H9 (cell line): ENCODE results near the gene PAXX. TPM values are rescaled to one million over a fixed set of nuclear protein-coding genes. Genes with fewer than 3 reads are reported as not detected.

Experiments
- DNase-seq: peaks from one replicate; pipeline ENCODE4 v3.0.0-alpha.2; 2017
- H2AFZ ChIP-seq: one replicate; pipeline ENCODE4 v1.6.1; 2013; ENCODE audit warnings: mild to moderate bottlenecking, low read length, control low read depth, moderate library complexity
- H2AK5ac ChIP-seq: 2 replicates; pipeline ENCODE4 v1.6.1; 2013; ENCODE audit warnings: low read length, control low read depth, mixed read lengths; ENCODE audit not compliant: insufficient read length
- H2BK120ac ChIP-seq: one replicate; pipeline ENCODE4 v1.6.1; 2013; ENCODE audit warnings: low read depth, mild to moderate bottlenecking, low read length, control low read depth, inconsistent platforms; ENCODE audit not compliant: poor library complexity, severe bottlenecking
- H2BK12ac ChIP-seq: 2 replicates; pipeline ENCODE4 v1.6.1; 2013; ENCODE audit warnings: low read length, control low read depth, mixed read lengths, low read depth; ENCODE audit not compliant: insufficient read length
- H2BK15ac ChIP-seq: 2 replicates; pipeline ENCODE4 v1.6.1; 2013; ENCODE audit warnings: low read depth, low read length, control low read depth
- H2BK20ac ChIP-seq: one replicate; pipeline ENCODE4 v1.6.1; 2013; ENCODE audit warnings: low read depth, mild to moderate bottlenecking, low read length, control low read depth, inconsistent platforms; ENCODE audit not compliant: poor library complexity, severe bottlenecking
- H2BK5ac ChIP-seq: 2 replicates; pipeline ENCODE4 v1.6.1; 2013; ENCODE audit warnings: low read length, control low read depth, mixed read lengths; ENCODE audit not compliant: insufficient read length
- H3K14ac ChIP-seq: 2 replicates; pipeline ENCODE4 v1.6.1; 2013; ENCODE audit warnings: low read length, control low read depth; ENCODE audit not compliant: insufficient read depth
- H3K18ac ChIP-seq: 2 replicates; pipeline ENCODE4 v1.6.1; 2013; ENCODE audit warnings: low read depth, mild to moderate bottlenecking, mixed read lengths, low read length, control low read depth; ENCODE audit not compliant: insufficient read length
- H3K23ac ChIP-seq: 2 replicates; pipeline ENCODE4 v1.6.1; 2013; ENCODE audit warnings: low read length, control low read depth, mixed read lengths, low read depth; ENCODE audit not compliant: insufficient read length
- H3K23me2 ChIP-seq: 2 replicates; pipeline ENCODE4 v1.6.1; 2013; ENCODE audit warnings: low read depth, mild to moderate bottlenecking, mixed read lengths, low read length, control low read depth; ENCODE audit not compliant: insufficient read length, poor library complexity, severe bottlenecking
- H3K27ac ChIP-seq: 2 replicates; pipeline ENCODE4 v1.5.1; 2013; ENCODE audit warnings: low read length, control low read depth, mixed read lengths, low read depth; ENCODE audit not compliant: insufficient read length
- H3K27me3 ChIP-seq: 2 replicates; pipeline ENCODE4 v1.6.1; 2013; ENCODE audit warnings: low read length, control low read depth, inconsistent platforms; ENCODE audit not compliant: insufficient read depth
- H3K4ac ChIP-seq: 2 replicates; pipeline ENCODE4 v1.6.1; 2013; ENCODE audit warnings: low read depth, mild to moderate bottlenecking, control low read depth, inconsistent platforms, low read length, moderate library complexity
- H3K4me1 ChIP-seq: 2 replicates; pipeline ENCODE4 v1.6.1; 2013; ENCODE audit warnings: low read length, control low read depth, inconsistent platforms; ENCODE audit not compliant: insufficient read depth
- H3K4me2 ChIP-seq: 2 replicates; pipeline ENCODE4 v1.6.1; 2013; ENCODE audit warnings: low read length, control low read depth, mixed read lengths; ENCODE audit not compliant: insufficient read length, insufficient read depth
- H3K56ac ChIP-seq: 2 replicates; pipeline ENCODE4 v1.6.1; 2013; ENCODE audit warnings: low read depth, mild to moderate bottlenecking, mixed read lengths, low read length, control low read depth; ENCODE audit not compliant: insufficient read length
- H3K79me1 ChIP-seq: 2 replicates; pipeline ENCODE4 v1.6.1; 2013; ENCODE audit warnings: low read depth, mild to moderate bottlenecking, moderate library complexity, low read length, control low read depth, inconsistent platforms; ENCODE audit not compliant: insufficient read depth, poor library complexity, severe bottlenecking
- H3K79me2 ChIP-seq: 2 replicates; pipeline ENCODE4 v1.6.1; 2013; ENCODE audit warnings: low read length, control low read depth, inconsistent platforms; ENCODE audit not compliant: insufficient read depth
- H3K9ac ChIP-seq: 2 replicates; pipeline ENCODE4 v1.6.1; 2013; ENCODE audit warnings: low read length, control low read depth, mixed read lengths; ENCODE audit not compliant: insufficient read length; ENCODE audit errors: extremely low read depth
- H3K9me3 ChIP-seq: one replicate; pipeline ENCODE4 v1.6.1; 2013; ENCODE audit warnings: low read depth, low read length, inconsistent platforms; ENCODE audit not compliant: control insufficient read depth
- H3T11ph ChIP-seq: one replicate; pipeline ENCODE4 v1.6.1; 2013; ENCODE audit warnings: mild to moderate bottlenecking, low read length, control low read depth, inconsistent platforms
- H4K20me1 ChIP-seq: one replicate; pipeline ENCODE4 v1.6.1; 2013; ENCODE audit not compliant: control insufficient read depth, insufficient read length, insufficient read depth
- H4K5ac ChIP-seq: 2 replicates; pipeline ENCODE4 v1.6.1; 2013; ENCODE audit warnings: low read depth, mild to moderate bottlenecking, mixed read lengths, low read length, control low read depth; ENCODE audit not compliant: insufficient read length
- H4K8ac ChIP-seq: replicated peaks from 2 replicates; pipeline ENCODE4 v1.6.1; 2013; ENCODE audit warnings: low read length, control low read depth, mixed read lengths, low read depth; ENCODE audit not compliant: insufficient read length
- H4K91ac ChIP-seq: 2 replicates; pipeline ENCODE4 v1.6.1; 2013; ENCODE audit warnings: low read depth, mild to moderate bottlenecking, moderate library complexity, mixed read lengths, low read length, control low read depth; ENCODE audit not compliant: insufficient read length
- H3K27ac Mint-ChIP-seq, 3 experiments: 2 replicates in 2 of 3; 3 replicates in 1 of 3; pipeline ENCODE4 v1.8.0; 2020 to 2021; ENCODE audit warnings: mixed read lengths in 3 of 3, mild to moderate bottlenecking in 1 of 3, moderate library complexity in 1 of 3
- H3K27me3 Mint-ChIP-seq: 2 replicates; pipeline ENCODE4 v1.8.0; 2021; ENCODE audit warnings: low read depth, mild to moderate bottlenecking, moderate library complexity, mixed read lengths
- H3K36me3 Mint-ChIP-seq, 3 experiments: 2 replicates in 2 of 3; 3 replicates in 1 of 3; pipeline ENCODE4 v1.8.0; 2020 to 2021; ENCODE audit warnings: low read depth in 3 of 3, mixed read lengths in 3 of 3; ENCODE audit not compliant: insufficient read depth in 1 of 3
- H3K4me1 Mint-ChIP-seq, 2 experiments: 2 replicates each; pipeline ENCODE4 v1.8.0; 2020; ENCODE audit warnings: mixed read lengths in 2 of 2
- H3K4me3 Mint-ChIP-seq, 2 experiments: 2 replicates in 1 of 2; 3 replicates in 1 of 2; pipeline ENCODE4 v1.8.0; 2020 to 2021; ENCODE audit warnings: mild to moderate bottlenecking in 2 of 2, mixed read lengths in 2 of 2, moderate library complexity in 1 of 2
- H3K9me3 Mint-ChIP-seq, 2 experiments: 2 replicates in 1 of 2; 3 replicates in 1 of 2; pipeline ENCODE4 v1.8.0; 2020; ENCODE audit warnings: mild to moderate bottlenecking in 2 of 2, mixed read lengths in 2 of 2, moderate library complexity in 1 of 2
- WGBS: extraction: QIAGEN DNeasy Blood & Tissue Kit; methylation state at CpG from one replicate; pipeline ENCODE4 v1.1.7; 2013; ENCODE audit warnings: missing lambda C conversion rate, low lambda C conversion rate, mixed read lengths; ENCODE audit not compliant: insufficient read length; ENCODE audit errors: extremely low coverage; 5-methylcytosine and 5-hydroxymethylcytosine counted together
- total RNA-seq: library from RNA; stranded (reverse); gene quantifications from 2 replicates; pipeline ENCODE4 v1.2.1, GENCODE V29; 2021
- TF ChIP-seq, protein P1 (sequence below): fragments of 200-600 bp; sonication (generic); conservative IDR thresholded peaks from 3 replicates; pipeline ENCODE4 v1.8.0; 2021; ENCODE audit warnings: antibody characterized with exemption, mild to moderate bottlenecking

Gene PAXX
- total RNA-seq, 1 experiment from 2014 or later, result 51.2 TPM

DNA sequence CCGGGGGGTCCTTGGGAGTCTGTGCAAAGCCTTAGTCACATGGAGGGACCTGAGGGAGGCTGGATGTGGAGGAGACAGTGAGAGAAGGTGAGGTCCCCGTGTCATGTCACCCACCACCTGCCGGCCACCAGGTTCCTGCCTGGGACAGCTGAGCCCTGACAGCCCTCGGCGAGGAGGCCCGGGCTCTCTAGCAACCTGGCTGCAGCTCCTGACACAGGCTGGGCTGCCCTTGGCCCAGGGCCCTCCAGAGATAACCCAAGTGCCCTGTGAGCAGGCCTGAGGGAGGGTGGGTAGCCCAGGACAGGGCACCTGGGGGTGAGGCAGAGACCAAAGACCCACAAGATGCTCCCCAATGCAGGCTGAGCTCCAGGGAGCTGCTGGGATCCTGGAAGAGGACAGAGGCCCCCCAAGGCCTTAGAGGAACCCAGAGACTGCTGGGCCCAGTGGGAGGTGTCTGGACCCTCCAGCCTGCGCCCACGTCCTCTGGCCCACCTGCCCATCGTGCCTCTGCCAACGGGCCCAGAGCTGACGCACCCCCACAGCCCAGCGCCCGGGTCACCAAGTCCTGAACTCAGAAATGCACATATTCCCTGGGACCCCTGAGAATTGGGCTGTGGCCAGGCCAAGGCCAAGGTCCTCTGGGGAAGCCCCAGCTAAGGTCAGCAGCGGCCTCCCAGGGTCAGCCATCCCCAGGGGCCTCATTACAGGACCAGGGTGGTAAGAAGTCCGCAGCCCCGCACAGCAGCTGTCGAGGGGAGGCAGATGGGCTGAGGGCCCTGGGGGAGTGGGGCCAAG lies 23.7 kb upstream of the PAXX start:
- no peak overlapping the region for H2BK5ac ChIP-seq
- H3K79me1 ChIP-seq, result no peaks in the 10 kb centered on the region
- H2BK20ac ChIP-seq, result no peak overlapping the region
- H3K9me3 Mint-ChIP-seq, result no peaks in the 10 kb centered on the region
- no peak overlapping the region for H3K4me3 Mint-ChIP-seq
- TF ChIP-seq, protein P1, sequence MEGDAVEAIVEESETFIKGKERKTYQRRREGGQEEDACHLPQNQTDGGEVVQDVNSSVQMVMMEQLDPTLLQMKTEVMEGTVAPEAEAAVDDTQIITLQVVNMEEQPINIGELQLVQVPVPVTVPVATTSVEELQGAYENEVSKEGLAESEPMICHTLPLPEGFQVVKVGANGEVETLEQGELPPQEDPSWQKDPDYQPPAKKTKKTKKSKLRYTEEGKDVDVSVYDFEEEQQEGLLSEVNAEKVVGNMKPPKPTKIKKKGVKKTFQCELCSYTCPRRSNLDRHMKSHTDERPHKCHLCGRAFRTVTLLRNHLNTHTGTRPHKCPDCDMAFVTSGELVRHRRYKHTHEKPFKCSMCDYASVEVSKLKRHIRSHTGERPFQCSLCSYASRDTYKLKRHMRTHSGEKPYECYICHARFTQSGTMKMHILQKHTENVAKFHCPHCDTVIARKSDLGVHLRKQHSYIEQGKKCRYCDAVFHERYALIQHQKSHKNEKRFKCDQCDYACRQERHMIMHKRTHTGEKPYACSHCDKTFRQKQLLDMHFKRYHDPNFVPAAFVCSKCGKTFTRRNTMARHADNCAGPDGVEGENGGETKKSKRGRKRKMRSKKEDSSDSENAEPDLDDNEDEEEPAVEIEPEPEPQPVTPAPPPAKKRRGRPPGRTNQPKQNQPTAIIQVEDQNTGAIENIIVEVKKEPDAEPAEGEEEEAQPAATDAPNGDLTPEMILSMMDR, result no peak
- no peak overlapping the region for H3K9ac ChIP-seq
- no peak overlapping the region for H2AFZ ChIP-seq
- no peaks in the 10 kb centered on the region for H3K23me2 ChIP-seq
- H3K4me2 ChIP-seq, result no peak overlapping the region
- no peak overlapping the region for H2AK5ac ChIP-seq
- no peak overlapping the region for H3K27ac ChIP-seq
- H3K4me1 ChIP-seq, result peaks cover 2% of the 10 kb centered on the region; the same call in 1 of the 2 replicates
- H3K14ac ChIP-seq, result no peak overlapping the region
- no peak overlapping the region for H3K56ac ChIP-seq
- no peak overlapping the region for H4K5ac ChIP-seq
- WGBS, result no CpG with 5 or more reads among the region's 17 CpGs
- H4K20me1 ChIP-seq, result no peaks in the 10 kb centered on the region
- H3K27me3 ChIP-seq, result no peaks in the 10 kb centered on the region
- no peak overlapping the region for H2BK120ac ChIP-seq
- H3K18ac ChIP-seq, result no peak overlapping the region
- H4K91ac ChIP-seq, result no peak overlapping the region
- no peak overlapping the region for H3K27ac Mint-ChIP-seq
- H3K4me1 Mint-ChIP-seq, result peaks cover 7 to 12% of the 10 kb centered on the region in 2 experiments
- H3K36me3 Mint-ChIP-seq, result no peaks in the 10 kb centered on the region
- no peak overlapping the region for H2BK15ac ChIP-seq
- H4K8ac ChIP-seq, result no peak overlapping the region
- H2BK12ac ChIP-seq, result no peak overlapping the region
- H3K27me3 Mint-ChIP-seq, result peaks cover 16% of the 10 kb centered on the region
- H3K4ac ChIP-seq, result no peak overlapping the region
- no peaks in the 10 kb centered on the region for H3K9me3 ChIP-seq
- DNase-seq, result no peak
- no peaks in the 10 kb centered on the region for H3K79me2 ChIP-seq
- no peak overlapping the region for H3T11ph ChIP-seq
- no peak overlapping the region for H3K23ac ChIP-seq
